T-helper 2 cell treated with Interferon-gamma antibody and Interleukin-4, amounts not matched to agents 5 μg/mL and 100 μg/mL, for 36 hours (primary cell): ENCODE measurements around the gene NFKBIL1.
"Not testable (repeated sequence)": the region's sequence is repeated elsewhere in the genome, so short reads cannot be mapped to it uniquely, and the experiment has no call there.

ENCODE experiments used
- DNase-seq: peaks from one replicate; pipeline ENCODE4 v3.0.0; 2021; ENCODE audit warnings: low spot score
- H3K27ac Mint-ChIP-seq: one replicate; pipeline ENCODE4 v1.8.0; 2021; ENCODE audit warnings: mild to moderate bottlenecking, mixed read lengths
- H3K27me3 Mint-ChIP-seq: one replicate; pipeline ENCODE4 v1.8.0; 2021; ENCODE audit warnings: low read depth, mixed read lengths
- H3K36me3 Mint-ChIP-seq: one replicate; pipeline ENCODE4 v1.8.0; 2021; ENCODE audit warnings: low read depth, mixed read lengths
- H3K4me1 Mint-ChIP-seq: one replicate; pipeline ENCODE4 v1.8.0; 2021; ENCODE audit warnings: low read depth, mixed read lengths
- H3K4me3 Mint-ChIP-seq: one replicate; pipeline ENCODE4 v1.8.0; 2022; ENCODE audit warnings: mild to moderate bottlenecking, moderate library complexity, mixed read lengths
- H3K9me3 Mint-ChIP-seq: one replicate; pipeline ENCODE4 v1.8.0; 2021; ENCODE audit warnings: mixed read lengths

Gene NFKBIL1

GRCh38 chr6:31546958-31547726 is at the start of gene NFKBIL1:
TSS of gene NFKBIL1 (plus strand) at chr6:31547608. CDS start at chr6:31547695, 87 bp downstream.
- H3K9me3 Mint-ChIP-seq: no peaks in the 10 kb centered on the region
- H3K36me3 Mint-ChIP-seq: peaks cover 13% of the 10 kb centered on the region
- H3K4me1 Mint-ChIP-seq: peaks cover 38% of the 10 kb centered on the region
- DNase-seq: peak; percentile 92
- no peaks in the 10 kb centered on the region for H3K27me3 Mint-ChIP-seq
- H3K27ac Mint-ChIP-seq: peak within 1 kb of the TSS; percentile 92
- H3K4me3 Mint-ChIP-seq: peak within 1 kb of the TSS; percentile 78

- H3K27me3 Mint-ChIP-seq: no peaks in the 10 kb centered on the region
- DNase-seq: no peak
- H3K4me3 Mint-ChIP-seq: peak overlapping the region; percentile 82
- H3K9me3 Mint-ChIP-seq: no peaks in the 10 kb centered on the region
- peaks cover 50% of the 10 kb centered on the region for H3K4me1 Mint-ChIP-seq
- H3K36me3 Mint-ChIP-seq: peaks cover 20% of the 10 kb centered on the region
- H3K27ac Mint-ChIP-seq: peak overlapping the region; percentile 33
Observed at GRCh38 chr6:31498748-31499147, 48.7 kb upstream of the NFKBIL1 start.

GRCh38 chr6:31499648-31500047 is 47.8 kb upstream of the NFKBIL1 start:
- H3K27me3 Mint-ChIP-seq, DNase-seq, H3K27ac Mint-ChIP-seq, H3K9me3 Mint-ChIP-seq, H3K4me3 Mint-ChIP-seq: not testable (repeated sequence)
- H3K36me3 Mint-ChIP-seq: peaks cover 23% of the 10 kb centered on the region
- H3K4me1 Mint-ChIP-seq: peaks cover 52% of the 10 kb centered on the region

GRCh38 chr6:31502586-31502985 is 44.8 kb upstream of the NFKBIL1 start:
- H3K9me3 Mint-ChIP-seq: no peaks in the 10 kb centered on the region
- H3K27me3 Mint-ChIP-seq: no peaks in the 10 kb centered on the region
- H3K4me1 Mint-ChIP-seq: peaks cover 42% of the 10 kb centered on the region
- no peak overlapping the region for H3K4me3 Mint-ChIP-seq
- peaks cover 39% of the 10 kb centered on the region for H3K36me3 Mint-ChIP-seq
- no peak for DNase-seq
- no peak overlapping the region for H3K27ac Mint-ChIP-seq

- H3K4me1 Mint-ChIP-seq, H3K9me3 Mint-ChIP-seq, H3K4me3 Mint-ChIP-seq, H3K27me3 Mint-ChIP-seq, DNase-seq, H3K27ac Mint-ChIP-seq: not testable (repeated sequence)
- peaks cover 62% of the 10 kb centered on the region for H3K36me3 Mint-ChIP-seq
Observed at GRCh38 chr6:31509036-31509435, 38.4 kb upstream of the NFKBIL1 start.

- Mint-ChIP-seq H3K4me1 (peaks cover 4% of the 10 kb centered on the region), H3K9me3 (no peaks in the 10 kb centered on the region), H3K36me3 (peaks cover 59% of the 10 kb centered on the region), H3K4me3 (no peak overlapping the region), H3K27ac (no peak overlapping the region), H3K27me3 (peaks cover 2% of the 10 kb centered on the region)
- DNase-seq: no peak
Observed at GRCh38 chr6:31510007-31510406, 37.4 kb upstream of the NFKBIL1 start.

- no peak overlapping the region for H3K27ac Mint-ChIP-seq
- H3K27me3 Mint-ChIP-seq: peaks cover 11% of the 10 kb centered on the region
- no peak for DNase-seq
- H3K4me3 Mint-ChIP-seq: no peak overlapping the region
- no peaks in the 10 kb centered on the region for H3K4me1 Mint-ChIP-seq
- H3K36me3 Mint-ChIP-seq: peaks cover 29% of the 10 kb centered on the region
- no peaks in the 10 kb centered on the region for H3K9me3 Mint-ChIP-seq
Observed at GRCh38 chr6:31513456-31514165, 33.8 kb upstream of the NFKBIL1 start.

GRCh38 chr6:31521835-31522234 is 25.6 kb upstream of the NFKBIL1 start:
- DNase-seq: no peak
- Mint-ChIP-seq H3K36me3 (no peaks in the 10 kb centered on the region), H3K4me3 (no peak overlapping the region), H3K9me3 (no peaks in the 10 kb centered on the region), H3K27ac (no peak overlapping the region), H3K4me1 (no peaks in the 10 kb centered on the region), H3K27me3 (peaks cover 32% of the 10 kb centered on the region)

- Mint-ChIP-seq H3K27ac (no peak overlapping the region), H3K27me3 (peaks cover 20% of the 10 kb centered on the region), H3K9me3 (no peaks in the 10 kb centered on the region), H3K36me3 (peaks cover 9% of the 10 kb centered on the region), H3K4me1 (no peaks in the 10 kb centered on the region), H3K4me3 (no peak overlapping the region)
- DNase-seq: no peak
Observed at GRCh38 chr6:31525553-31525931, 21.9 kb upstream of the NFKBIL1 start.

GRCh38 chr6:31525932-31526591 is 21.3 kb upstream of the NFKBIL1 start:
- H3K9me3 Mint-ChIP-seq: no peaks in the 10 kb centered on the region
- DNase-seq: no peak
- peaks cover 20% of the 10 kb centered on the region for H3K27me3 Mint-ChIP-seq
- peaks cover 13% of the 10 kb centered on the region for H3K36me3 Mint-ChIP-seq
- H3K27ac Mint-ChIP-seq: no peak overlapping the region
- no peak overlapping the region for H3K4me3 Mint-ChIP-seq
- H3K4me1 Mint-ChIP-seq: no peaks in the 10 kb centered on the region

- no peaks in the 10 kb centered on the region for H3K27me3 Mint-ChIP-seq
- H3K9me3 Mint-ChIP-seq: no peaks in the 10 kb centered on the region
- no peak for DNase-seq
- H3K27ac Mint-ChIP-seq: no peak overlapping the region
- H3K36me3 Mint-ChIP-seq: peaks cover 34% of the 10 kb centered on the region
- peaks cover 4% of the 10 kb centered on the region for H3K4me1 Mint-ChIP-seq
- no peak overlapping the region for H3K4me3 Mint-ChIP-seq
Observed at GRCh38 chr6:31528307-31528777, 19.1 kb upstream of the NFKBIL1 start.

GRCh38 chr6:31528821-31529328 is 18.5 kb upstream of the NFKBIL1 start, which contains the start of gene MCCD1:
TSS of gene MCCD1 (plus strand) at chr6:31528962. CDS start at chr6:31529015, 53 bp downstream.
- Mint-ChIP-seq H3K27me3 (no peaks in the 10 kb centered on the region), H3K36me3 (peaks cover 38% of the 10 kb centered on the region), H3K4me3 (no peak within 1 kb of the TSS), H3K9me3 (no peaks in the 10 kb centered on the region), H3K4me1 (peaks cover 6% of the 10 kb centered on the region), H3K27ac (no peak within 1 kb of the TSS)
- DNase-seq: no peak

- Mint-ChIP-seq H3K9me3 (no peaks in the 10 kb centered on the region), H3K4me1 (peaks cover 6% of the 10 kb centered on the region), H3K4me3 (no peak overlapping the region), H3K27ac (no peak overlapping the region), H3K36me3 (peaks cover 43% of the 10 kb centered on the region), H3K27me3 (no peaks in the 10 kb centered on the region)
- DNase-seq: no peak
Observed at GRCh38 chr6:31529329-31530150, 17.9 kb upstream of the NFKBIL1 start.
